Pancreas (tissue), 10 donors: ENCODE data around the gene DUSP1. TPM values are rescaled to one million over a fixed set of nuclear protein-coding genes. Genes with fewer than 3 reads are reported as not detected.

Experiments
- ATAC-seq, 4 donors: fragments of 200-7000 bp; cut with Tn5 transposase; one replicate each; pipeline versions ENCODE4 v1.8.0 to v1.9.1; 2020; ENCODE audit warnings: mild to moderate bottlenecking in 4 of 4, moderate library complexity in 4 of 4
- DNase-seq, 6 donors: peaks; one replicate each; pipeline ENCODE4 v3.0.0-alpha.2; 2020
- FAIRE-seq: peaks from 2 replicates; lab custom pipeline; 2012; peaks lifted over from hg19 to GRCh38; lab: Jason Lieb, UNC
- H3K27ac ChIP-seq, 4 donors: fragments of 200-600 bp; sonication (generic); 1 replicate in 3 of 4; 2 replicates in 1 of 4; pipeline versions ENCODE4 v1.5.0 to v1.8.0; 2020
- H3K27me3 ChIP-seq, 4 donors: fragments of 200-600 bp; one replicate each; pipeline ENCODE4 v1.8.0; 2021
- H3K36me3 ChIP-seq, 3 donors: fragments of 200-600 bp; sonication (generic) in 1 of 3; one replicate each; pipeline versions ENCODE4 v1.5.0 to v1.8.0; 2020 to 2021
- H3K4me1 ChIP-seq, 3 donors: fragments of 200-600 bp; one replicate each; pipeline ENCODE4 v1.8.0; 2021
- H3K4me3 ChIP-seq, 4 donors: fragments of 200-600 bp; sonication (generic) in 2 of 4; one replicate each; pipeline versions ENCODE4 v1.5.0 to v1.8.0; 2020 to 2021
- H3K9me3 ChIP-seq, 4 donors: fragments of 200-600 bp; one replicate each; pipeline ENCODE4 v1.8.0; 2021
- CTCF ChIP-seq, 4 donors: fragments of 200-600 bp; sonication (generic) in 3 of 4; IDR thresholded peaks; one replicate each; pipeline versions ENCODE4 v1.5.0 to v1.8.0; 2021; ENCODE audit warnings: antibody characterized with exemption in 4 of 4
- WGBS, 2 donors: extraction: QIAGEN DNeasy Blood & Tissue Kit; methylation state at CpG; one replicate each; pipeline ENCODE4 v1.1.7; 2013; 5-methylcytosine and 5-hydroxymethylcytosine counted together
- intact Hi-C, 3 donors: fragments of 100-400 bp; cut with DNase I; formaldehyde crosslinking; loops; one replicate each; pipeline versions ENCODE4 v1.11.1 to v1.14.2; 2022
- polyA plus RNA-seq, 2 donors: library from polyadenylated mRNA; stranded (reverse); fragments of 200-250 nt; gene quantifications; one replicate each; pipeline ENCODE4 v1.2.3, GENCODE V29; 2013
- total RNA-seq, 6 donors: library from RNA; stranded (reverse); fragmentation: NEBNext Ultra II Directional in 4 of 6; extraction: Animal tissue kit (Norgen Biotek cat#: 25700) in 4 of 6; gene quantifications; one replicate each; pipeline versions ENCODE4 v1.2.1 to v1.2.4, GENCODE V29; 2021 to 2023
- donor health status: healthy with polysubstance abuse.
- donor health status: DM: no; HTN: no; CAD: no; lungs with moderate emphysema.
- donor health status: DM: no; HTN: no; CAD: no.
- donor health status: control.
- donor health status: control.
- donor health status: Bipolar disorder and iron deficiency.
- donor health status: DM: yes; HTN: yes; CAD: no.
- donor health status: DM: no; HTN: no; CAD: no.
- donor health status: DM: no; HTN: no; CAD: no.
- donor health status: DM: yes; HTN: yes; CAD: no.

Gene DUSP1
- total and polyA plus RNA-seq, 8 donors, result 18.6 to 198 (median 55.5) TPM

GRCh38 chr5:172718527-172719114 is 52.4 kb downstream of the DUSP1 start:
- peaks cover 0 to 10% (median 0%) of the 10 kb centered on the region in 3 donors for H3K4me1 ChIP-seq
- 56 to 77% methylated on average over 3 of the region's 3 CpGs for WGBS, 2 donors
- intact Hi-C loops, result loop anchor here in 2 of 3 donors (5.0 to 10.0 kb wide), 2 partner anchors 54 to 216 kb away; partner anchors contain the start of gene DUSP1 (in 1 of the 2)

More at GRCh38 chr5:172718527-172719114, 52.4 kb downstream of the DUSP1 start:
- DNase-seq, result peak in 1 of 6 donors; percentile 1
- Histone ChIP-seq H3K27me3 (no peaks in the 10 kb centered on the region), H3K9me3 (no peaks in the 10 kb centered on the region), H3K36me3 (no peaks in the 10 kb centered on the region), H3K4me3 (no peak overlapping the region), H3K27ac (no peak overlapping the region)
- FAIRE-seq, result no peak
- no peak for ATAC-seq
- no peak for TF ChIP-seq CTCF (IDR thresholded peaks at IDR 0.05)

Other genes with a start within 250 kb of the DUSP1 start
- gene NEURL1B, start 129.9 kb downstream of the DUSP1 start, total RNA-seq, result 1 to 10 TPM; 2.8 to 7.8 (median 4.2) TPM
- 1 to 10 TPM; 3.4 to 4.5 TPM for gene NEURL1B, start 129.9 kb downstream of the DUSP1 start, polyA plus RNA-seq
- gene ERGIC1, start 63.1 kb upstream of the DUSP1 start, total RNA-seq, result 100 to 1,000 TPM in 1 of 6 donors, 10 to 100 TPM in 5; 58.3 to 101 (median 76.7) TPM
- 10 to 100 TPM; 54.8 to 60.3 TPM for gene ERGIC1, start 63.1 kb upstream of the DUSP1 start, polyA plus RNA-seq
- 10 to 100 TPM in 3 of 6 donors, 1 to 10 TPM in 3; 6.2 to 13.7 (median 10.1) TPM for gene RPL26L1, start 188.2 kb upstream of the DUSP1 start, total RNA-seq
- gene RPL26L1, start 188.2 kb upstream of the DUSP1 start, polyA plus RNA-seq, result 10 to 100 TPM; 19.3 to 29.5 TPM
- 100 to 1,000 TPM in 1 of 6 donors, 10 to 100 TPM in 5; 60.3 to 135 (median 78.0) TPM for gene ATP6V0E1, start 212.6 kb upstream of the DUSP1 start, total RNA-seq
- 100 to 1,000 TPM; 115 to 162 TPM for gene ATP6V0E1, start 212.6 kb upstream of the DUSP1 start, polyA plus RNA-seq